Measurements from ENCODE around the gene KLHDC4.
"Not testable (repeated sequence)": the region's sequence is repeated elsewhere in the genome, so short reads cannot be mapped to it uniquely, and the experiment has no call there.

Gene KLHDC4

DNA sequence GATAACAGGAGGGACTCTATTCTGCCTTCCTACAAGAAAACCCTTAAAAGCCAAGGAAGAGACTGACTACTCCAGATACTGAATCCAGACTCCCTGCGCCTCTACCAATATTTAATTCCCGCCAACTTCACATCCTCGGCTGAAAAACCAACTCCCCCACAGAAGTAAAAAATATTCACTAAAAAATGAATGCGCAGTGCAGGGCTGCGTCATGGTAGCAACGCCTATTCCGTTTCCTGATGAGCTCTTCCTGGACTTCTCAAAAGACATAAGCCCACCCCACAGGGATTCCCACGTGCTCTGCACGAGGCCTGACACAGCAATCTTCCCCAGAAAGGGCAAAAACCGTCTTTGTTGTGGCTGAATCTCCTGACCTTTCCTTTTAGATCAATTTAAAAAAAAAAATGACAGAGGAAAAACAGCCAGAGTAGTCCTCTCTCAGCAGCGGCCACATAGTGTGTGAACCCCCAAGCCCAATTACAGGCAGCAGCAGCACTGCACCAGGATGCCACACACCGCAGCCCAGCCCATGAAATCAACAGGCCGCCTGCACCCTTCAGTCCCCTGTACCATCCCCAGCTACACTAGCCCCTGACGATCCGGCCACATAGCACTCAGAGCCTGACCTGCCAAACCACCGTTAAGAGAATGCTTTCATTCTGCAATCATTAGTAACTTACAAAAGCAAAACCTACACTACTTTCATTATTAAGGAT is 23.9 kb downstream of the KLHDC4 start:
- DNase-seq = no peak

- peak; percentile 31 for DNase-seq
These were observed 24.8 kb downstream of the KLHDC4 start for GRCh38 chr16:87740909-87741424.

GRCh38 chr16:87740441-87740840 is 25.3 kb downstream of the KLHDC4 start:
- DNase-seq = peak; percentile 95

GRCh38 chr16:87739801-87740200 is 26.0 kb downstream of the KLHDC4 start:
- DNase-seq = no peak

DNA sequence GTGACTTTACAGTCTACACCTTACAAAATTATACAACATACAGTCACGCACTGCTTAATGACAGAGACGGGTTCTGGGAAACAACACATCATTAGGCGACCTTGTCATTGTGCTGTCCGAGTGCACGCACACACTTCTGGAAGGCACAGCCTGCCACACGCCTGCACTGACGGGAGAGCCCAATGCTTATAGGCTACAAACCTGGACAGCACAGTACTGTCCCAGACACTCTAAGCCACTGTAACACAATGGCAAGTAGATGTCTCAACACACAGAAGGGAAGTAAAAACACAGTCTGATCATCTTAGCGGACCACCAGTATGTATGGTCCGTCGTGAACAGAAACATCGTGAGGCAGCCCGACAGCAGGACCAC is 29.8 kb downstream of the KLHDC4 start:
- DNase-seq = no peak

DNA sequence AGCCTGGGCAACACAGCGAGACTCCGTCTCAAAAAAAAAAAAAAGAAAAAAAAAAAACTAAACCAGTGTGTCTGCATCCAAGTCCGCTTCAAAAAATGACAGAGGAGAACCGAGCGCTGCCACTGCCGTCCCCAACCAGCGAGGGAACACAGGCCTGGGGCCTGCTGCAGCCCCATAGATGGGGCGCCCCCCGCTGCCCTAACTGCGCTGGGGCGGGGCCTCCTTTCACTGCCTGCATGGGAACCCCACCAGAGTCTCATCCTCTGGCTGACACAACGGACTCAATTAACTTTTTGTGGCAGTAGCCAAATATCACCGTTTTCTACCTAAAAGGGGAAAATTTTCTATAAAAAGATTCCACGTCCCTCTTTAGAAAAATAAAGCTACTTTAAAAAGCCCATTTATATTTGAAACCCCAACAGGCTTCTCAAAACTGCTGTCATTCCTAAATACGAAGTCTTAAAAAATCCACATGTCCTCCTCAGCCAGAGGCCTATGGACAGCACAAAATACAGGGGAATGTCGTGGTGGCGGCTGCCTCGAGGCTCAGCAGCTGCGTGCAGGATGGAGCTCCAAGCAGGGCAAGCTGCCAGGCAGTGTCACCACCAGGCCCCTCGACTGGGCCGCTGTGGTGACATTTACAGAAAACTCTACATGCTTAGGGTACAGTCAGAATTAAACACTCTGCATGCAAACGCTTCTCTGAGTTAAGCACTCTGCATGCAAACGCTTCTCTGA is 30.3 kb downstream of the KLHDC4 start:
- no peak for DNase-seq

- DNase-seq = no peak
These were observed 31.1 kb downstream of the KLHDC4 start for GRCh38 chr16:87734644-87735043.

DNA sequence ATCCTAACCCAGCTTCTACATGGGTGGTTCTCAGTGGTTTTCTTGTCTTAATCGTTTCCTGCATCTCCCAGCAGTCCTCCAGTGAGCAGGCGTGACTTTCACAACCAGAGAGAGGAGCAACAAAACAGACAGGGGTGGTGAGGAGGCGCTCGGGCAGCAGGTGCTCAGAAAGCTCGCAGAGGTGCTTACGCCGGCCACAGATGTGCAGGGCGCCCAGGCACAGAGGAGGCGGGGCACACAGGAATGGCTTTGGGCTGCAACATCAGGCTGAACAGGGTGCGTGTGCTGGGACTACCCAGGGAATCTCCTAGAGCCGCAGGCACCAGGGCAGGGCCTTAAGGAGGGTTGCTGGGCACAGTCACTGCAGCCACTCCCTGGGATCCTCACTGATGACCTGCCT is 32.6 kb downstream of the KLHDC4 start:
- no peak for DNase-seq

- DNase-seq = no peak
These were observed 34.2 kb downstream of the KLHDC4 start for GRCh38 chr16:87731607-87732006.

DNA sequence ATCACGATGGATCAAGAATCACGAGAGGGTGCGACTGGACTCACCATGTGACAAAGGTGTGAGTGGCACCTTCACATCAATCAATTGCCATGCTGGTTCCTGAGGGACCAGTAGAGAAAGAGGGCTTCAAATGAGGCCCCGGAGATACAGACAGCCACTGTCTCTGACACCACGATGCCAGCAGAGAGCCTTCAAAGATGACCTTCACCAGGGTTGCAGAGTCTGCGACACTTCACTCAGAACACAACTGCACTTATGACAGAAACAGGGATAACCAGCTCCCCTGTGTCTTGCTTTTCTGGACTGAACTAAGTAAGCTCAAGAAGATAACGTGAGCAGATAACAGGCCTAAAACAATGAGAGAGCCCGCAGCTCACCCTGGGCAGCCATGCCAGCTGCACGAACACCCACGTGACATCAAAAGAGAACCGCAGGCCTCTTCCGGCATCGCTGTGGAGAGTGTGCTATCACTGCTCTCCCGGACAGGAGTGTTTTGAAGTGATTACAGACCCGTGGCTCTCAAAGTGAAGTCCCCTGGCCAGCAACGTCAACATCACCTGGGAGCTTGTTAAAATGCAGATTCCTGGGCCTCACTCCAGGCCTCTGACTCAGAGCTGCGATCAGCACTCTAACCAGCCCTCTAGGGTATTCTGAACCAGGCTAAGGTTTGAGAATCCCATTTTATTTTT is 36.4 kb downstream of the KLHDC4 start:
- DNase-seq = no peak

- DNase-seq = no peak
These were observed 37.8 kb downstream of the KLHDC4 start for GRCh38 chr16:87728026-87728425.

DNA sequence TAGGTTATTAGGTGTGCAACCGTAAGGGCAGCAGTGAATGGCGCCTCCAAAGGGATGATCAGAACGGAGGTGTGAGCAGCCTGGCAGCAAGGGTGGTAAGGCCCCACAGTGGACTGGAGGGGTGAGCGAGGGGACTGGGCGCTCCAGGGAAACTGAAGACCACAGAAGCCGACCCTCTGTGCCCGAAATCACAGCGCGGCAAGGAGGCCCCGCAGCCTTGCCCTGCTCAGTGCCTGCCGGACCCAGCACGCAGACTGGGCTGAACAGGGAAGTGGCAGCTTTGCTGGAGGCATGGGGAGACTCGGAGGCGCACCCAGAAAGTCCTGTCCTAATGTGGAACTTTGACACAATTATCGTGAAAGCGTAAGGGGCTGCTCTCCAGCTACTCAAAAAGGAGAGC is 38.4 kb downstream of the KLHDC4 start:
- DNase-seq = no peak

DNA sequence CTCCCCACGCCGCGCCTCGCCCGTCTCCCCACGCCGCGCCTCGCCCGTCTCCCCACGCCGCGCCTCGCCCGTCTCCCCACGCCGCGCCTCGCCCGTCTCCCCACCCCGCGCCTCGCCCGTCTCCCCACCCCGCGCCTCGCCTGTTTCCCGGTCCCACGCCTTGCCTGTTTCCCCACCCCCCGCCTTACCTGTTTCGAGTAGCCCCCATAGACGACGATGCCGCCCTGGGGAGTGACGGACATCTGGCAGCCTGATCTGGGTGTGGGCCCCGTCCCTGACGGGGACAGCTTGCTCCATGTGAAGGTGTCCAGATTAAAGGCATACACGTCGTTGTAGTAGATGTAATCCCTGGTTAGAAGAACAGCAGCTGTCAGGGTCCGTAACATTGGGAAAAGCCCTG is 39.2 kb downstream of the KLHDC4 start:
- not testable (repeated sequence) for DNase-seq

- no peak for DNase-seq
These were observed 40.1 kb downstream of the KLHDC4 start for GRCh38 chr16:87725596-87726235.

GRCh38 chr16:87724490-87725291 is 41.1 kb downstream of the KLHDC4 start:
- no peak for DNase-seq

DNA sequence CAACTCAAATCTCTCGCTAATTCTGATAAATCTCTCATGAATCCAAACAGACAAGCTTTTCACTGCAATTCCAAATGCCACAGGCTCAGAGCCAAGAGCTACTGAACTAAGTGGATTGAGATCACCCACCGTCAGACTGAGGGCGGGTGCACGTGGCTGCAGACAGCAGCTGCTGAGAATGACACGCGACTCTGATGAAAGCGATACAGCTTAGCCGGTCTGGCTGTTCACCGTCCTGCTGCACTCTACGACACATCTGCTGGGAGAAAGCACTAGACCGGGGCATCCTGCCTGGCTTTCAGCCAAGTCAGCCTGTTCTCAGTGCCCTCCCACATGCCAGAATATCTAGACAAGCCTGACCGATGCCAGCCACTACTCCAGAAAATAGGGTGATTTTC is 42.6 kb downstream of the KLHDC4 start:
- peak; percentile 91 for DNase-seq

DNA sequence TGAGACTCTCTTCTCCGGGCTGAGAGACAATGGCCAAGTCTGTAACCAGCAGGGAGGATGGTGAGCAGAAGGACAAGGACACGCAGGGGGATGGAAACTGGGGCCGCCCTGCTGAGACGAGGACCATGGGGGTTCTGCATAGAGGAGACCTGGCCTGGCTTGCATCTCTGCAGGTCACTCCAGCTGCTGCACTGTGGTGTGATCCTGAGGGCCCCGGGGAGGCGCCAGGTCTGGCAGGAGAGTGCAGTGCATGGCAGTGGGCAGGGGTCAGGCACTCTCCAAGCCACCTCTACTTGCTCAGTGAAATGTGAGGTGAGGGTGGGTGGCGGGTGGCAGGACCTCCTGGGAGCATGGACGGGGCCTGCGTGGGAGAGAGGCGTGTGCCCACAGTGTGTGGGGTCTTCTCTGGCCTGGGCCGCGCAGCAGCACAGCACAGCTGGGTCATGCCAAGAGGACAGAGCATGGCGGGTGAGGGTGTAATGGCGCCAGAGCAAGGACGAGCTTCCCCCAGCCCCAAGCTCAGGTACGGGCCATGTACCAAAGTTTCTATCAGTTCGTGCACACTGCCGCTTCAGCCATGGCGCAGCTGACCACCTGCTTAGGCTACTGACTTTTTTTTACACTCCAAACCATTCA is 43.1 kb downstream of the KLHDC4 start:
- DNase-seq = no peak

DNA sequence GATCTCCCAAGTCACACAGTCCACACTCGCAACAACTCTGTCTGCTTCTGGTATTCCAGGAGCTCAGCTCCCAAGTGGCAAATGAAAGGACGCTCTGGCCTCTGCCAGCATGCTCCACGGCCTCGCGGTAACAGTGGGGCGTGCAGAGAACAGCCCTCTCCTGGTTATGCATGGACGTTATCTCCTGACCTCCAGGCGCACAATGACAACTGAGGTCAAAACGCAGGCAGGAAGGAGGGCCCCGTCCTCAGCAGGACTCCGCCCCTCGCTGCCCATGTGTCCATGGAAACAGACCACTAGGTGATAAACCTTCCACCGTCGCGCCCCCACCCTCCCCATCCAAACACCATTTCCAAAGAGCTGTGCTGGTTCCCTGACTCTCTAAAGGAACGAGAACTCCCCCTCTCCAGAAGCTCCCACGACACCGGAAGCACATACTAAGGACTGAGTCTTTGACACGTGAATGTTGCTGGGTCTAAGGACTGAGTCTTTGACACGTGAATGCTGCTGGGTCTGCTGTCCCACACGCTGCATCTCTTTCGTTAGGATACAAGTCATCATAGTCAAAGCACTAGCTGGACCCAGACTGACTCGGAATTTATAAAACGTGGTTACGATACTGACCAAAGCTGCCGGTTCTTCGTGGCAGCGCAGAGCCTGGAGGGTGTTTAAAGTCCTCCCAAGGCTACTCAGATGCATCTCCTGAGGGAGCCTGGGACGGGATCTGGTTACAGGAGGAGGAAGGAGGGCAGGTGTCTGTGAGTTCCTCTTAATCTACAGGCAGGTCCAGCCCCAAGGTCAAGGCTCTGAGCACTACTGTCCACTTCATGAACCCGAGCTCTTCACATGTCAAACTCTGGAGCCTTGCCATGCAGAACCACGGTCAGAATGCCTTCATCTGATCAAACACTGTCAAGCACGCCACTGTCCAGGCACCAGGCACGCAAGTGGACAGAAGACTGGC is 43.9 kb downstream of the KLHDC4 start:
- DNase-seq = no peak

DNA sequence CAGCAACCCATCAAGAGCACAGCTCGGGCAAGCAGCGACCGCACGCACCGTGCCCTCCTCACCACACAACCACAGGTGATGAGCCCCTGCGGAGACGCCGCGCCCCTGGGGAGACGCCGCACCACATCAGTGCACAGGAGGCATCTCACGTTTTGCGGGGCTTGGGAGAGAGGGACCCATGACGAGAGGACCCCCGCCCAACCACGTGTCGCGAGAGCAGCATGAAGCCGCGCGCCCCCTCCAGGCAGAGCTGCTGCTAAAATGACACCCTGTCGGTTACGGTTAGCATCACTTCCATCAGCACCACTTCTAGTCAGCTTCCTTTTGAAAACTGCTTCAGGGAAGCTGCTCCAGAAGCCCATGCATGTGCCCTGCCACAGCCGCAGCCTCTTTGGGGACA is 45.3 kb downstream of the KLHDC4 start:
- no peak for DNase-seq

DNA sequence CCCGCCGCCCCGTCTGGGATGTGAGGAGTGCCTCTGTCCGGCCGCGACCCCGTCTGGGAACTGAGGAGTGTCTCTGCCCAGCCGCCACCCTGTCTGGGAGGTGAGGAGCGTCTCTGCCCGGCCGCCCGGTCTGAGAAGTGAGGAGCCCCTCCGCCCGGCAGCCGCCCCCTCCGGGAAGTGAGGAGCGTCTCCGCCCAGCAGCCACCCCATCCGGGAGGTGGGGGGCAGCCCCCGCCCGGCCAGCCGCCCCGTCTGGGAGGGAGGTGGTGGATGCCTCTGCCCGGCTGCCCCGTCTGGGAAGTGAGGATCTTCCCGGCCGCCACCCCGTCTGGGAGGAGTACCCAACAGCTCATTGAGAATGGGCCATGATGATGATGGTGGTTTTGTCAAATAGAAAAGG is 47.0 kb downstream of the KLHDC4 start:
- not testable (repeated sequence) for DNase-seq

GRCh38 chr16:87715658-87716057 is 50.1 kb downstream of the KLHDC4 start:
- DNase-seq = no peak

Measured in NCI-H1694 (cell line).